GM20000 (cell line): ENCODE measurements around the gene GPR65.

Experiments used
- DNase-seq: peaks from one replicate; pipeline ENCODE4 v3.0.0; 2012; ENCODE audit warnings: low spot score
- CTCF ChIP-seq: IDR thresholded peaks from 2 replicates; pipeline ENCODE4 v1.5.1; 2012; ENCODE audit warnings: mild to moderate bottlenecking, control low read depth; ENCODE audit errors: extremely low read depth, missing control alignments

Gene GPR65

GRCh38 chr14:88005050-88005481 lies at the start of gene GPR65:
GPR65 (plus strand) TSS chr14:88005135; CDS start chr14:88010848, 5,713 bp downstream.
- no peak for TF ChIP-seq CTCF

GRCh38 chr14:87955501-87955900 lies 49.4 kb upstream of the GPR65 start:
- no peak for DNase-seq
- no peak for TF ChIP-seq CTCF

More at GRCh38 chr14:88005050-88005481, at the start of gene GPR65:
- DNase-seq, result peak; percentile 49

- no peak for DNase-seq
- no peak for TF ChIP-seq CTCF
These were observed 44.7 kb upstream of the GPR65 start for GRCh38 chr14:87960013-87960787.

GRCh38 chr14:87961246-87961645 lies 43.7 kb upstream of the GPR65 start:
- no peak for TF ChIP-seq CTCF
- DNase-seq, result no peak

- DNase-seq, result no peak
- TF ChIP-seq CTCF, result no peak
These were observed 38.1 kb upstream of the GPR65 start for GRCh38 chr14:87966816-87967215.

GRCh38 chr14:87967496-87967895 lies 37.4 kb upstream of the GPR65 start:
- no peak for TF ChIP-seq CTCF
- DNase-seq, result no peak

- no peak for TF ChIP-seq CTCF
- peak; percentile 28 for DNase-seq
These were observed 33.9 kb upstream of the GPR65 start for GRCh38 chr14:87971010-87971409.
